Type B pancreatic cell (in vitro differentiated cells): ENCODE results near the gene SLC38A6. TPM values are rescaled to one million over a fixed set of nuclear protein-coding genes. Genes with fewer than 3 reads are reported as not detected.

Experiments used
- DNase-seq: peaks from one replicate; pipeline ENCODE4 v3.0.0; 2021; ENCODE audit warnings: mixed read lengths; ENCODE audit not compliant: unreplicated experiment; ENCODE audit errors: extremely low spot score
- H3K27ac Mint-ChIP-seq: 2 replicates; pipeline ENCODE4 v1.8.0; 2021; ENCODE audit warnings: mild to moderate bottlenecking, mixed read lengths
- H3K27me3 Mint-ChIP-seq: 2 replicates; pipeline ENCODE4 v1.8.0; 2021; ENCODE audit warnings: mixed read lengths
- H3K36me3 Mint-ChIP-seq: 2 replicates; pipeline ENCODE4 v1.8.0; 2021; ENCODE audit warnings: mixed read lengths
- H3K4me1 Mint-ChIP-seq: one replicate; pipeline ENCODE4 v1.8.0; 2021; ENCODE audit warnings: mixed read lengths; ENCODE audit not compliant: unreplicated experiment
- H3K4me3 Mint-ChIP-seq: 2 replicates; pipeline ENCODE4 v1.8.0; 2021; ENCODE audit warnings: mild to moderate bottlenecking, mixed read lengths
- H3K9me3 Mint-ChIP-seq: 2 replicates; pipeline ENCODE4 v1.8.0; 2021; ENCODE audit warnings: mixed read lengths
- CTCF ChIP-seq: fragments of 200-600 bp; sonication (generic); conservative IDR thresholded peaks from 2 replicates; pipeline ENCODE4 v1.5.0; 2021; ENCODE audit warnings: antibody characterized with exemption, mild to moderate bottlenecking
- long read RNA-seq: library from polyadenylated mRNA; unstranded; transcript quantifications from one replicate; pipeline ENCODE4 v2.0.0, GENCODE V29; 2020
- total RNA-seq: library from RNA; stranded (reverse); gene quantifications from 2 replicates; pipeline ENCODE4 v1.2.1, GENCODE V29; 2021; ENCODE audit warnings: low replicate concordance

SLC38A6 gene
- total RNA-seq = 9.3 and 19.1 TPM in 2 replicates
- long read RNA-seq, transcript SLC38A6-201 (16 exons, 1,688 nt) = major isoform, 15 of 31 reads
- long read RNA-seq, partial matches to known transcripts = 2 of 31 reads
- long read RNA-seq, other reads (novel, unspliced or antisense) = 14 of 31 reads

GRCh38 chr14:60980811-60981632, at the start of gene SLC38A6, which contains the start of gene TRMT5:
Gene SLC38A6 (plus strand): TSS chr14:60981245. CDS start chr14:60981278, 33 bp downstream.
Gene TRMT5 (minus strand): TSS chr14:60981079. CDS start chr14:60980973, 106 bp downstream.
- TF ChIP-seq CTCF = no peak
- H3K36me3 Mint-ChIP-seq = peaks cover 21% of the 10 kb centered on the region
- no peak within 1 kb of the TSS for H3K27ac Mint-ChIP-seq
- peak; percentile 94 for DNase-seq
- H3K4me3 Mint-ChIP-seq = no peak within 1 kb of the TSS
- no peaks in the 10 kb centered on the region for H3K9me3 Mint-ChIP-seq
- no peaks in the 10 kb centered on the region for H3K27me3 Mint-ChIP-seq
- H3K4me1 Mint-ChIP-seq = peaks cover 25% of the 10 kb centered on the region

GRCh38 chr14:60933920-60934655, 47.0 kb upstream of the SLC38A6 start:
- DNase-seq = no peak
- TF ChIP-seq CTCF = no peak
- no peaks in the 10 kb centered on the region for H3K27me3 Mint-ChIP-seq
- peaks cover 24% of the 10 kb centered on the region for H3K4me1 Mint-ChIP-seq
- peaks cover 2% of the 10 kb centered on the region for H3K36me3 Mint-ChIP-seq
- peaks cover 6% of the 10 kb centered on the region for H3K9me3 Mint-ChIP-seq
- H3K27ac Mint-ChIP-seq = no peak overlapping the region
- H3K4me3 Mint-ChIP-seq = no peak overlapping the region

GRCh38 chr14:60935319-60935718, 45.7 kb upstream of the SLC38A6 start:
- no peak for DNase-seq
- Mint-ChIP-seq H3K27ac (no peak overlapping the region), H3K4me3 (no peak overlapping the region), H3K27me3 (no peaks in the 10 kb centered on the region), H3K9me3 (peaks cover 11% of the 10 kb centered on the region), H3K4me1 (peaks cover 24% of the 10 kb centered on the region), H3K36me3 (peaks cover 7% of the 10 kb centered on the region)
- no peak for TF ChIP-seq CTCF

GRCh38 chr14:60943637-60944032, 37.4 kb upstream of the SLC38A6 start:
- TF ChIP-seq CTCF = no peak
- H3K9me3 Mint-ChIP-seq = peaks cover 6% of the 10 kb centered on the region
- no peak for DNase-seq
- H3K27me3 Mint-ChIP-seq = no peaks in the 10 kb centered on the region
- H3K36me3 Mint-ChIP-seq = peaks cover 21% of the 10 kb centered on the region
- peaks cover 5% of the 10 kb centered on the region for H3K4me1 Mint-ChIP-seq
- H3K4me3 Mint-ChIP-seq = no peak overlapping the region
- no peak overlapping the region for H3K27ac Mint-ChIP-seq

- H3K27me3 Mint-ChIP-seq = no peaks in the 10 kb centered on the region
- H3K36me3 Mint-ChIP-seq = peaks cover 18% of the 10 kb centered on the region
- H3K27ac Mint-ChIP-seq = no peak overlapping the region
- peaks cover 3% of the 10 kb centered on the region for H3K9me3 Mint-ChIP-seq
- no peak overlapping the region for H3K4me3 Mint-ChIP-seq
- DNase-seq = no peak
- peaks cover 5% of the 10 kb centered on the region for H3K4me1 Mint-ChIP-seq
- no peak for TF ChIP-seq CTCF
These were observed 36.8 kb upstream of the SLC38A6 start for GRCh38 chr14:60944204-60944603.
